Calu3 (cell line): Measurements from ENCODE around the gene CIROP. TPM values are rescaled to one million over a fixed set of nuclear protein-coding genes. Genes with fewer than 3 reads are reported as not detected.

Experiments
- BruUV-seq: library from RNA; stranded (reverse); fragments of 400-500 nt; replicated peaks from 2 replicates; lab custom pipeline; 2021; lab: Mats Ljungman, UMichigan
- CTCF ChIA-PET: fragments of 300-600 bp; sonication (Branson Sonifier 250); formaldehyde crosslinking; loops from one replicate; lab custom pipeline; 2022; ENCODE audit warnings: antibody characterized with exemption; lab: Charles Lee
- DNase-seq: peaks from one replicate; pipeline ENCODE4 v3.0.0; 2022
- H3K27ac Mint-ChIP-seq: one replicate; pipeline ENCODE4 v1.8.0; 2022; ENCODE audit warnings: mixed read lengths; ENCODE audit not compliant: unreplicated experiment
- H3K27me3 Mint-ChIP-seq: one replicate; pipeline ENCODE4 v1.8.0; 2022; ENCODE audit warnings: mixed read lengths; ENCODE audit not compliant: unreplicated experiment
- H3K36me3 Mint-ChIP-seq: one replicate; pipeline ENCODE4 v1.8.0; 2022; ENCODE audit warnings: mild to moderate bottlenecking, moderate library complexity, mixed read lengths; ENCODE audit not compliant: insufficient read depth, unreplicated experiment
- H3K4me1 Mint-ChIP-seq: one replicate; pipeline ENCODE4 v1.8.0; 2022; ENCODE audit warnings: mild to moderate bottlenecking, low read depth, mixed read lengths; ENCODE audit not compliant: unreplicated experiment
- H3K4me3 Mint-ChIP-seq: one replicate; pipeline ENCODE4 v1.8.0; 2022; ENCODE audit warnings: mild to moderate bottlenecking, low read depth, moderate library complexity, mixed read lengths; ENCODE audit not compliant: unreplicated experiment
- H3K9me3 Mint-ChIP-seq: one replicate; pipeline ENCODE4 v1.8.0; 2022; ENCODE audit warnings: low read depth, mixed read lengths; ENCODE audit not compliant: unreplicated experiment
- CTCF ChIP-seq: fragments of 200-600 bp; IDR thresholded peaks from one replicate; pipeline ENCODE4 v1.8.0; 2022; ENCODE audit warnings: antibody characterized with exemption; ENCODE audit not compliant: unreplicated experiment
- intact Hi-C: fragments of 100-400 bp; cut with micrococcal nuclease; formaldehyde crosslinking; loops from one replicate; pipeline ENCODE4 v1.10.0; 2022; ENCODE audit not compliant: unreplicated experiment
- total RNA-seq: library from RNA; stranded (reverse); gene quantifications from 2 replicates; pipeline ENCODE4 v1.2.3, GENCODE V29; 2022

The CIROP gene
- total RNA-seq, 1 experiment from 2014 or later: not detected

- peak; percentile 69 for TF ChIP-seq CTCF
- CTCF ChIA-PET: interaction anchor here (0.5 to 3.3 kb wide), 6 partner anchors 12 to 343 kb away, joined by 3 to 10 read pairs (median 4); no protein-coding TSS in a partner anchor
- peak overlapping the region; percentile 69 for H3K4me3 Mint-ChIP-seq
- BruUV-seq: no TSS peak
- intact Hi-C loops: loop anchor here (2.0 kb wide), 1 partner anchor 70 kb away; no protein-coding TSS in a partner anchor
- H3K36me3 Mint-ChIP-seq: peaks cover 37% of the 10 kb centered on the region
- H3K27ac Mint-ChIP-seq: peak overlapping the region; percentile 81
- DNase-seq: peak; percentile 83
- peaks cover 23% of the 10 kb centered on the region for H3K4me1 Mint-ChIP-seq
- no peaks in the 10 kb centered on the region for H3K27me3 Mint-ChIP-seq
- no peaks in the 10 kb centered on the region for H3K9me3 Mint-ChIP-seq
These were observed 48.4 kb downstream of the CIROP start for GRCh38 chr14:23056145-23056955.

- CTCF ChIA-PET: interaction anchor here (0.5 to 3.3 kb wide), 5 partner anchors 13 to 79 kb away, joined by 3 to 10 read pairs (median 5); no protein-coding TSS in a partner anchor
- no peak for TF ChIP-seq CTCF
- no TSS peak for BruUV-seq
- H3K4me3 Mint-ChIP-seq: peak overlapping the region; percentile 69
- no peaks in the 10 kb centered on the region for H3K27me3 Mint-ChIP-seq
- peaks cover 23% of the 10 kb centered on the region for H3K4me1 Mint-ChIP-seq
- intact Hi-C loops: loop anchor here (2.0 kb wide), 1 partner anchor 69 kb away; no protein-coding TSS in a partner anchor
- no peaks in the 10 kb centered on the region for H3K9me3 Mint-ChIP-seq
- DNase-seq: no peak
- peak overlapping the region; percentile 81 for H3K27ac Mint-ChIP-seq
- H3K36me3 Mint-ChIP-seq: peaks cover 32% of the 10 kb centered on the region
These were observed 49.1 kb downstream of the CIROP start for GRCh38 chr14:23055621-23056144.

GRCh38 chr14:23055147-23055550 lies 49.6 kb downstream of the CIROP start:
- TF ChIP-seq CTCF: no peak
- intact Hi-C loops: no loop called here
- H3K4me1 Mint-ChIP-seq: peaks cover 23% of the 10 kb centered on the region
- BruUV-seq: no TSS peak
- no peak for DNase-seq
- H3K27me3 Mint-ChIP-seq: no peaks in the 10 kb centered on the region
- no peaks in the 10 kb centered on the region for H3K9me3 Mint-ChIP-seq
- H3K27ac Mint-ChIP-seq: no peak overlapping the region
- peaks cover 29% of the 10 kb centered on the region for H3K36me3 Mint-ChIP-seq
- H3K4me3 Mint-ChIP-seq: no peak overlapping the region
- CTCF ChIA-PET: interaction anchor here (0.6 to 3.3 kb wide), 4 partner anchors 14 to 119 kb away, joined by 3 to 10 read pairs (median 4); no protein-coding TSS in a partner anchor

- TF ChIP-seq CTCF: no peak
- no TSS peak for BruUV-seq
- no peaks in the 10 kb centered on the region for H3K9me3 Mint-ChIP-seq
- no peak overlapping the region for H3K27ac Mint-ChIP-seq
- H3K36me3 Mint-ChIP-seq: peaks cover 26% of the 10 kb centered on the region
- H3K4me1 Mint-ChIP-seq: peaks cover 23% of the 10 kb centered on the region
- no peak overlapping the region for H3K4me3 Mint-ChIP-seq
- intact Hi-C loops: no loop called here
- no peaks in the 10 kb centered on the region for H3K27me3 Mint-ChIP-seq
- CTCF ChIA-PET: interaction anchor here (3.3 kb wide), 1 partner anchor 68 kb away, joined by 10 read pairs; no protein-coding TSS in a partner anchor
- no peak for DNase-seq
These were observed 50.6 kb downstream of the CIROP start for GRCh38 chr14:23054000-23054811.
